Astrocyte (in vitro differentiated cells and primary cell): ENCODE measurements around the gene ROBO3. TPM values are rescaled to one million over a fixed set of nuclear protein-coding genes. Genes with fewer than 3 reads are reported as not detected.

Experiments
- DNase-seq: peaks from one replicate; pipeline ENCODE4 v3.0.0-alpha.2; 2010; ENCODE audit warnings: low read depth
- FAIRE-seq: peaks from 2 replicates; lab custom pipeline; 2011; peaks lifted over from hg19 to GRCh38; lab: Jason Lieb, UNC
- H2AFZ ChIP-seq: 2 replicates; pipeline ENCODE4 v1.6.0; 2012; ENCODE audit warnings: low read depth, low read length, inconsistent platforms
- H3K27ac ChIP-seq: 2 replicates; pipeline ENCODE4 v1.5.1; 2011; ENCODE audit warnings: low read depth, low read length, inconsistent platforms
- H3K27me3 ChIP-seq: 2 replicates; pipeline ENCODE4 v1.6.0; 2011; ENCODE audit warnings: low read length, inconsistent platforms; ENCODE audit not compliant: insufficient read depth
- H3K36me3 ChIP-seq: 2 replicates; pipeline ENCODE4 v1.5.1; 2011; ENCODE audit warnings: low read length, inconsistent platforms; ENCODE audit not compliant: insufficient read depth
- H3K4me1 ChIP-seq: 2 replicates; pipeline ENCODE4 v1.5.1; 2011; ENCODE audit warnings: low read length, inconsistent platforms; ENCODE audit not compliant: insufficient read depth
- H3K4me2 ChIP-seq: 2 replicates; pipeline ENCODE4 v1.6.0; 2012; ENCODE audit warnings: low read length, inconsistent platforms
- H3K4me3 ChIP-seq: 2 replicates; pipeline ENCODE4 v1.5.1; 2011; ENCODE audit warnings: low read depth, mild to moderate bottlenecking, low read length, inconsistent platforms; ENCODE audit not compliant: insufficient read depth
- H3K79me2 ChIP-seq: 2 replicates; pipeline ENCODE4 v1.6.0; 2012; ENCODE audit warnings: mild to moderate bottlenecking, low read length, inconsistent platforms; ENCODE audit not compliant: insufficient read depth
- H3K9ac ChIP-seq: 2 replicates; pipeline ENCODE4 v1.6.0; 2012; ENCODE audit warnings: mild to moderate bottlenecking, low read length, inconsistent platforms
- H3K9me3 ChIP-seq: 2 replicates; pipeline ENCODE4 v1.5.1; 2012; ENCODE audit warnings: low read depth, mild to moderate bottlenecking, low read length, inconsistent platforms; ENCODE audit not compliant: insufficient read depth
- H4K20me1 ChIP-seq: 2 replicates; pipeline ENCODE4 v1.6.0; 2012; ENCODE audit warnings: low read length, inconsistent platforms; ENCODE audit not compliant: insufficient read depth
- H3K27ac Mint-ChIP-seq: one replicate; pipeline ENCODE4 v1.8.0; 2021; ENCODE audit warnings: mild to moderate bottlenecking, mixed read lengths; ENCODE audit not compliant: unreplicated experiment
- H3K27me3 Mint-ChIP-seq: one replicate; pipeline ENCODE4 v1.8.0; 2021; ENCODE audit warnings: low read depth, mixed read lengths; ENCODE audit not compliant: unreplicated experiment
- H3K36me3 Mint-ChIP-seq: one replicate; pipeline ENCODE4 v1.8.0; 2021; ENCODE audit warnings: low read depth, mixed read lengths; ENCODE audit not compliant: unreplicated experiment
- H3K4me1 Mint-ChIP-seq: one replicate; pipeline ENCODE4 v1.8.0; 2021; ENCODE audit warnings: low read depth, mixed read lengths; ENCODE audit not compliant: unreplicated experiment
- H3K4me3 Mint-ChIP-seq: one replicate; pipeline ENCODE4 v1.8.0; 2021; ENCODE audit warnings: mild to moderate bottlenecking, moderate library complexity, mixed read lengths; ENCODE audit not compliant: unreplicated experiment
- H3K9me3 Mint-ChIP-seq: one replicate; pipeline ENCODE4 v1.8.0; 2021; ENCODE audit warnings: mild to moderate bottlenecking, mixed read lengths; ENCODE audit not compliant: unreplicated experiment
- EZH2 ChIP-seq: IDR thresholded peaks from 2 replicates; pipeline ENCODE4 v1.6.1; 2012; ENCODE audit warnings: mild to moderate bottlenecking, low read length, inconsistent platforms; ENCODE audit not compliant: insufficient read depth
- total RNA-seq: library from RNA; stranded (reverse); gene quantifications from 2 replicates; pipeline ENCODE4 v1.2.1, GENCODE V29; 2021
- TF ChIP-seq, protein P1 (sequence below): IDR thresholded peaks from 2 replicates; pipeline ENCODE4 v1.5.1; 2011; ENCODE audit warnings: low read depth, mild to moderate bottlenecking, inconsistent platforms, low read length, moderate library complexity; ENCODE audit not compliant: insufficient read depth

Gene ROBO3
- total RNA-seq, 1 donor from 2014 or later: 12.9 TPM

DNA sequence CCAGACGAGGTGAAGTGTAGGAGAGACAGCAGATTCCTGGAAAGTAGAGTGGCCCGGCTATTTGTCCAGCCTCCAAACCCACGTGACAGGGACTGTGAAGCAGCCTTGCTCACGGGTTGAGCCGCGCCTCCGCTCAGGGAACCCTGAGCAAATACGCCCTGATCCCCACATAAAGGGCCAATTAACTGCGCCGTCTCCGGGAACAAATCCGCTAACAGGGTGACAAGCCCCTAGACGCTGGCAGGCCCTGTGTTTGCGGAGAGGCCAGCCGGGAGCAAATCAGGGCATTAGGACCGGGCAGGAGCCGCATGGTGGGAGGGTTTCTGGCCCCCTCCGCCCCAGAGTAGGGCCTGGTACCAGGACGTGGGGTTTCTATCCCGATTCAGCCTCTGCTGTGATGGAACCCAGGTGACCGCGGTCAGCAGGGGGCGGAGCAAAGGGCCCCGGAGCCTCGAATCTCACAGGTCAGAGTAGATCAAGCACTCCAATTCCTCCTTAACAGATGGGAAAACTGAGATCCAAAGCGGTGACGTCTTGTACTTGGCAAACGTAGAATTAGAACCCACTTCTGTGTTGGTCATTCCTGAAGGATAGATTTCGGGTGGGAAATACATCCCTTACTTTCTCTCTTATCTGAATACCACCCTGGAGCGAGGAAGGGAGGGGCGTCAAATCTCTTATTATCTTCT lies 2.0 kb upstream of the ROBO3 start:
- Mint-ChIP-seq H3K36me3 (peaks cover 1% of the 10 kb centered on the region), H3K27ac (no peak overlapping the region), H3K4me3 (peak overlapping the region; percentile 68), H3K9me3 (peaks cover 2% of the 10 kb centered on the region), H3K27me3 (peaks cover 80% of the 10 kb centered on the region), H3K4me1 (peaks cover 6% of the 10 kb centered on the region)
- peaks cover 79% of the 10 kb centered on the region for H3K27me3 ChIP-seq
- DNase-seq (no peak), FAIRE-seq (no peak)
- peak overlapping the region; percentile 63 for H3K4me2 ChIP-seq
- peak overlapping the region; percentile 67 for H2AFZ ChIP-seq
- no peaks in the 10 kb centered on the region for H3K9me3 ChIP-seq
- H4K20me1 ChIP-seq: peaks cover 7% of the 10 kb centered on the region
- no peaks in the 10 kb centered on the region for H3K79me2 ChIP-seq
- peak overlapping the region; percentile 21 for H3K4me3 ChIP-seq
- H3K4me1 ChIP-seq: peaks cover 8% of the 10 kb centered on the region
- TF ChIP-seq EZH2: peak; percentile 47
- TF ChIP-seq, protein P1, sequence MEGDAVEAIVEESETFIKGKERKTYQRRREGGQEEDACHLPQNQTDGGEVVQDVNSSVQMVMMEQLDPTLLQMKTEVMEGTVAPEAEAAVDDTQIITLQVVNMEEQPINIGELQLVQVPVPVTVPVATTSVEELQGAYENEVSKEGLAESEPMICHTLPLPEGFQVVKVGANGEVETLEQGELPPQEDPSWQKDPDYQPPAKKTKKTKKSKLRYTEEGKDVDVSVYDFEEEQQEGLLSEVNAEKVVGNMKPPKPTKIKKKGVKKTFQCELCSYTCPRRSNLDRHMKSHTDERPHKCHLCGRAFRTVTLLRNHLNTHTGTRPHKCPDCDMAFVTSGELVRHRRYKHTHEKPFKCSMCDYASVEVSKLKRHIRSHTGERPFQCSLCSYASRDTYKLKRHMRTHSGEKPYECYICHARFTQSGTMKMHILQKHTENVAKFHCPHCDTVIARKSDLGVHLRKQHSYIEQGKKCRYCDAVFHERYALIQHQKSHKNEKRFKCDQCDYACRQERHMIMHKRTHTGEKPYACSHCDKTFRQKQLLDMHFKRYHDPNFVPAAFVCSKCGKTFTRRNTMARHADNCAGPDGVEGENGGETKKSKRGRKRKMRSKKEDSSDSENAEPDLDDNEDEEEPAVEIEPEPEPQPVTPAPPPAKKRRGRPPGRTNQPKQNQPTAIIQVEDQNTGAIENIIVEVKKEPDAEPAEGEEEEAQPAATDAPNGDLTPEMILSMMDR: no peak
- no peak overlapping the region for H3K27ac ChIP-seq
- H3K9ac ChIP-seq: no peak overlapping the region
- H3K36me3 ChIP-seq: no peaks in the 10 kb centered on the region

DNA sequence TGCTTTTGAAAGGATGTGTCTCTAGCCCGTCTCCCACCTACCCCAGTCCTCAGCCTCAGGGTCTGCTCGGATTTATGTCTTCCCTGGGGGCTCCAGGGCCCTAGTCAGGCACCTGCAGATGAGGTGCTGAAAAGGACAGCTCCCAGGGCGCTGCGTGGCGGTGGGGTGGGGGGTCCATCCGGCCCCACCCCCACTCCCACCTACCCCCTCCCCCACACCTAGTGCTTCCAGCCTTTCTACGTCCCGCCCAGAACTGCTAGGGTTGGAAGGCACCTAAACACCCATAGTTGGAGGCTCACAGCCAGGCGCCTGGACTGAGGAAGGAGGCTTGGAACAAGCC lies 1.4 kb upstream of the ROBO3 start:
- no peak overlapping the region for H2AFZ ChIP-seq
- H3K27ac Mint-ChIP-seq: no peak overlapping the region

More for the DNA sequence above, 1.4 kb upstream of the ROBO3 start:
- Mint-ChIP-seq H3K36me3 (peaks cover 1% of the 10 kb centered on the region), H3K4me3 (no peak overlapping the region), H3K27me3 (peaks cover 85% of the 10 kb centered on the region), H3K9me3 (peaks cover 2% of the 10 kb centered on the region), H3K4me1 (peaks cover 6% of the 10 kb centered on the region)
- no peak for DNase-seq
- Histone ChIP-seq H4K20me1 (peaks cover 7% of the 10 kb centered on the region), H3K36me3 (no peaks in the 10 kb centered on the region), H3K4me2 (peak overlapping the region; percentile 63), H3K9ac (no peak overlapping the region), H3K4me3 (no peak overlapping the region), H3K79me2 (no peaks in the 10 kb centered on the region), H3K27ac (no peak overlapping the region), H3K9me3 (no peaks in the 10 kb centered on the region), H3K27me3 (peaks cover 84% of the 10 kb centered on the region), H3K4me1 (peaks cover 9% of the 10 kb centered on the region)
- no peak for FAIRE-seq
- no peak for TF ChIP-seq EZH2
- TF ChIP-seq, protein P1: no peak
